Endothelial cell (in vitro differentiated cells): ENCODE results near the gene SPINT4. TPM values are rescaled to one million over a fixed set of nuclear protein-coding genes. Genes with fewer than 3 reads are reported as not detected.

ENCODE experiments used
- DNase-seq: peaks from one replicate; pipeline ENCODE4 v3.0.0; 2021; ENCODE audit warnings: low spot score
- H3K27ac Mint-ChIP-seq: one replicate; pipeline ENCODE4 v1.8.0; 2021; ENCODE audit warnings: mixed read lengths, inconsistent platforms; ENCODE audit not compliant: unreplicated experiment
- H3K27me3 Mint-ChIP-seq: one replicate; pipeline ENCODE4 v1.8.0; 2021; ENCODE audit warnings: mild to moderate bottlenecking, moderate library complexity, mixed read lengths, inconsistent platforms; ENCODE audit not compliant: unreplicated experiment
- H3K36me3 Mint-ChIP-seq: one replicate; pipeline ENCODE4 v1.8.0; 2021; ENCODE audit warnings: mild to moderate bottlenecking, low read depth, mixed read lengths, inconsistent platforms; ENCODE audit not compliant: unreplicated experiment
- H3K4me1 Mint-ChIP-seq: one replicate; pipeline ENCODE4 v1.8.0; 2021; ENCODE audit warnings: mild to moderate bottlenecking, mixed read lengths, inconsistent platforms; ENCODE audit not compliant: unreplicated experiment
- H3K4me3 Mint-ChIP-seq: one replicate; pipeline ENCODE4 v1.8.0; 2021; ENCODE audit warnings: mild to moderate bottlenecking, mixed read lengths, inconsistent platforms; ENCODE audit not compliant: unreplicated experiment
- H3K9me3 Mint-ChIP-seq: one replicate; pipeline ENCODE4 v1.8.0; 2021; ENCODE audit warnings: mixed read lengths, inconsistent platforms; ENCODE audit not compliant: unreplicated experiment
- total RNA-seq: library from RNA; stranded (reverse); fragmentation: NEBNext Ultra II Directional; extraction: Animal tissue kit (Norgen Biotek cat#: 25700); gene quantifications from one replicate; pipeline ENCODE4 v1.2.1, GENCODE V29; 2021; ENCODE audit not compliant: unreplicated experiment
- TF ChIP-seq, protein P1 (sequence below): fragments of 200-600 bp; sonication (generic); IDR thresholded peaks from one replicate; pipeline ENCODE4 v1.5.0; 2021; ENCODE audit warnings: antibody characterized with exemption; ENCODE audit not compliant: unreplicated experiment

SPINT4 gene
- total RNA-seq, 1 donor from 2014 or later: not detected

DNA sequence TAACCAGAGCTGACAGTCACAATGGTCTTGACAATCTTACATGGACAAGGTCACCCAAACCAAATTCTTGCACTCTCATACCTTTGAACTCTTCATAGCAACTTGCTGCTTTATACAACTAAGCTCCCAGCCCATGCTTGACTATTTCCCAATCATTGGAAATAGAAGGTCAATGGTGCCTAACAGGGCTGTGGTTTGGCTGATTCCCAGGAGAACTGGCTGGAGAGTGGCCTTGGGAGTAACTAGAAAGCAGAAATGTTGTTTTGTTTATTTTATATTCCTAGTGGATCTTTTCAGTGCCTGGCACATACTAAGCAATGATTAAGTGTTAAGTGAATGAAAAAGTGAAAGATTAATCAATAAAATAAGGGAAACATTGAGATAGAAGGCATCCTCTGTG lies 3.0 kb downstream of the SPINT4 start:
- Mint-ChIP-seq H3K36me3 (no peaks in the 10 kb centered on the region), H3K4me1 (no peaks in the 10 kb centered on the region), H3K9me3 (no peaks in the 10 kb centered on the region), H3K27me3 (no peaks in the 10 kb centered on the region), H3K4me3 (no peak overlapping the region), H3K27ac (no peak overlapping the region)
- no peak for DNase-seq
- TF ChIP-seq, protein P1, sequence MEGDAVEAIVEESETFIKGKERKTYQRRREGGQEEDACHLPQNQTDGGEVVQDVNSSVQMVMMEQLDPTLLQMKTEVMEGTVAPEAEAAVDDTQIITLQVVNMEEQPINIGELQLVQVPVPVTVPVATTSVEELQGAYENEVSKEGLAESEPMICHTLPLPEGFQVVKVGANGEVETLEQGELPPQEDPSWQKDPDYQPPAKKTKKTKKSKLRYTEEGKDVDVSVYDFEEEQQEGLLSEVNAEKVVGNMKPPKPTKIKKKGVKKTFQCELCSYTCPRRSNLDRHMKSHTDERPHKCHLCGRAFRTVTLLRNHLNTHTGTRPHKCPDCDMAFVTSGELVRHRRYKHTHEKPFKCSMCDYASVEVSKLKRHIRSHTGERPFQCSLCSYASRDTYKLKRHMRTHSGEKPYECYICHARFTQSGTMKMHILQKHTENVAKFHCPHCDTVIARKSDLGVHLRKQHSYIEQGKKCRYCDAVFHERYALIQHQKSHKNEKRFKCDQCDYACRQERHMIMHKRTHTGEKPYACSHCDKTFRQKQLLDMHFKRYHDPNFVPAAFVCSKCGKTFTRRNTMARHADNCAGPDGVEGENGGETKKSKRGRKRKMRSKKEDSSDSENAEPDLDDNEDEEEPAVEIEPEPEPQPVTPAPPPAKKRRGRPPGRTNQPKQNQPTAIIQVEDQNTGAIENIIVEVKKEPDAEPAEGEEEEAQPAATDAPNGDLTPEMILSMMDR: no peak

- H3K4me3 Mint-ChIP-seq: no peak overlapping the region
- H3K36me3 Mint-ChIP-seq: no peaks in the 10 kb centered on the region
- no peak overlapping the region for H3K27ac Mint-ChIP-seq
- no peaks in the 10 kb centered on the region for H3K4me1 Mint-ChIP-seq
- H3K27me3 Mint-ChIP-seq: no peaks in the 10 kb centered on the region
- H3K9me3 Mint-ChIP-seq: no peaks in the 10 kb centered on the region
- no peak for DNase-seq
- TF ChIP-seq, protein P1: no peak
Observed at GRCh38 chr20:45727044-45727443, 4.9 kb downstream of the SPINT4 start.

- Mint-ChIP-seq H3K27me3 (no peaks in the 10 kb centered on the region), H3K4me3 (no peak overlapping the region), H3K36me3 (peaks cover 11% of the 10 kb centered on the region), H3K9me3 (peaks cover 10% of the 10 kb centered on the region), H3K4me1 (no peaks in the 10 kb centered on the region), H3K27ac (no peak overlapping the region)
- TF ChIP-seq, protein P1: no peak
- DNase-seq: no peak
Observed at GRCh38 chr20:45732199-45732598, 10.1 kb downstream of the SPINT4 start.

GRCh38 chr20:45735552-45735951 lies 13.4 kb downstream of the SPINT4 start:
- H3K9me3 Mint-ChIP-seq: peaks cover 10% of the 10 kb centered on the region
- H3K4me3 Mint-ChIP-seq: no peak overlapping the region
- no peak for DNase-seq
- H3K4me1 Mint-ChIP-seq: no peaks in the 10 kb centered on the region
- no peak overlapping the region for H3K27ac Mint-ChIP-seq
- peaks cover 11% of the 10 kb centered on the region for H3K36me3 Mint-ChIP-seq
- TF ChIP-seq, protein P1: no peak
- H3K27me3 Mint-ChIP-seq: no peaks in the 10 kb centered on the region

- H3K27ac Mint-ChIP-seq: no peak overlapping the region
- no peak overlapping the region for H3K4me3 Mint-ChIP-seq
- H3K4me1 Mint-ChIP-seq: no peaks in the 10 kb centered on the region
- TF ChIP-seq, protein P1: no peak
- no peaks in the 10 kb centered on the region for H3K27me3 Mint-ChIP-seq
- H3K36me3 Mint-ChIP-seq: peaks cover 11% of the 10 kb centered on the region
- H3K9me3 Mint-ChIP-seq: peaks cover 10% of the 10 kb centered on the region
- no peak for DNase-seq
Observed at GRCh38 chr20:45735988-45736387, 13.8 kb downstream of the SPINT4 start.
